NCI-H460 (cell line): ENCODE measurements around the gene NACAD. TPM values are rescaled to one million over a fixed set of nuclear protein-coding genes. Genes with fewer than 3 reads are reported as not detected.

Experiments
- DNase-seq: peaks from one replicate; pipeline ENCODE4 v3.0.0-alpha.2; 2016; ENCODE audit warnings: low read depth; ENCODE audit errors: extremely low read depth
- total RNA-seq: library from RNA; depleted of rRNA; stranded (reverse); fragments of >200 nt; shearing (Covaris generic); gene quantifications from 2 replicates; pipeline ENCODE4 v1.2.3, GENCODE V29; 2014

The NACAD gene
- total RNA-seq, 1 experiment from 2014 or later: not detected

DNA sequence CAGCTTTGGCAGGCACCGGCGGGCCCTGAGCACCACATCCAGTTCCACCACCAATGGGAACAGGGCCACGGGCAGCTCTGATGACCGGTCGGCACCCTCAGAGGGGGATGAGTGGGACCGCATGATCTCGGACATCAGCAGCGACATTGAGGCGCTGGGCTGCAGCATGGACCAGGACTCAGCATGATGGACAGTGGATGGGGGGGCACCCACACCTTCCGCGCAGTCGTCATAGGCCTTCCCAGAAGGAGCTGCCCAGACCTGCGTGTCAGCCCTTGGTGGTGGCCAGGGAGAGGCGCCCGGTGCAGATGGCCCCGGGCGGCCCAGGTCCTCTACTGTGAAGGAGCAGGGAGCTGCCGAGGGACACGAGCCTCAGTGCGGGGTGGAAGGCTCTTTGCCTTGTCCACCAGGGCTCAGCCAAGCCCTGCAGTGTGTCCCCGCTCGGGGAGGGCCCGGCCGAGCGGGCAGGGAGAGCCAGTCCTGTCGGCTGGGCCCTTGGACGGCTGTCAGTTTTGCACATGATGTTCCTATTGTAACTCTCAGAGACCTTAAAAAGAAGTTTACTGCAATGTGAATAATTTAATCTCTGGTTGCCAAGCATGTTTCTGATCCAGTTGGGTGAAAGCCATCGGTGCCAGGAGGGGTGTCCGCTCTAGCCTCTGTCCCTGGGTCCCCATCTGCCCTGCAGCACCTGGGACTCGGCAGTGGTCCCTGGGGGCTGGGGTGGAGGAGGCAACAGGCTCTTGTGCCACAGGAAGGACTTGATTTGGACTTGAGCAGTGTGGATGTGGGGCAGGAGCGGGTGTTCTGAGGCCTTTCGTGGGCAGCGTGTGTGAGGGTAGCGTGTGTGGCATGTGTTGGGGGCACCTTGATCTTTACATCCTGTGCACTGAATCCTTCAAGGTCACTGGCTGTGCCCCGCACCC lies 12.6 kb downstream of the NACAD start:
- DNase-seq: no peak

GRCh38 chr7:45075355-45075644 lies 13.5 kb downstream of the NACAD start:
- no peak for DNase-seq

DNA sequence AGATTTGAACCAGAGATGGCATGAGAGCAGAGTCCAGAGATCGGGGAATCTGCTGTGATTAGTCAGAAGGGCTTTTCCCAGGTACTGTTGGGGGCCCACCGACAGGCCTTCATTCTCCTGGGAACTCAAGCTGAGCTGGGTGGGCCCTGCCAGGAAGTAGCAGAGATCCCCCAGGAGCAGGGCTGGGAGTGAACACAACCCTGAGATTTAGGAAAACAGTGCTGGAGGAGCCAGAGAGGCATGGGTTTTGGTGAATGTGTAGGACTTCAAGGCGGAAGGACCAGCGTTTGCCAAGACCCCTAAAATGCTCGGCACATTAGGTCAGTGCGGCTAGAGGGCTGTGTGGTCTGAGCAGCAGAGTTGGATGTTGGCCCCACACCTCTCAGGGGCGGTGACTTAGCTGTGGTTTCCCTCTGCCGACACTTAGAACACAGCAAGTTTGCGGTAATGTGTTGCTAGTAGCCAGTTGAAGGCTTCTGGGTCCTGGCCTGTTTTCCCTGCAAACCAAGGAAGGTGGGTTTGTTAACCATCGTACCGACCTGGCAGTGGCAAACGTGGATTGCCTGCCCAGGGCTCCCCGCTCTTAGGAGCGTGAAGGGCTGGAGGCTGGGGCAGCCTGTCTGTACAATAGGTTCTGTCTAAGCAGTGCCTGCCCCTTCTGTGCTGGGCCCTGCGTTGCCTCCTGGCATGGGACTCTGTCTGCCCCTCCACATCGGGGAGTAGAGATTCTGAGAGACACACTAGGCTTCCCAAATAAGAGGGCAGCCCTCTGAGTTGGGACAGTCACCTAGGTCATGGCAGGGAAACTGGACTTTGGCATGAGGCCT lies 14.0 kb downstream of the NACAD start:
- DNase-seq: no peak

- no peak for DNase-seq
These were observed 14.8 kb downstream of the NACAD start for GRCh38 chr7:45073786-45074527.

DNA sequence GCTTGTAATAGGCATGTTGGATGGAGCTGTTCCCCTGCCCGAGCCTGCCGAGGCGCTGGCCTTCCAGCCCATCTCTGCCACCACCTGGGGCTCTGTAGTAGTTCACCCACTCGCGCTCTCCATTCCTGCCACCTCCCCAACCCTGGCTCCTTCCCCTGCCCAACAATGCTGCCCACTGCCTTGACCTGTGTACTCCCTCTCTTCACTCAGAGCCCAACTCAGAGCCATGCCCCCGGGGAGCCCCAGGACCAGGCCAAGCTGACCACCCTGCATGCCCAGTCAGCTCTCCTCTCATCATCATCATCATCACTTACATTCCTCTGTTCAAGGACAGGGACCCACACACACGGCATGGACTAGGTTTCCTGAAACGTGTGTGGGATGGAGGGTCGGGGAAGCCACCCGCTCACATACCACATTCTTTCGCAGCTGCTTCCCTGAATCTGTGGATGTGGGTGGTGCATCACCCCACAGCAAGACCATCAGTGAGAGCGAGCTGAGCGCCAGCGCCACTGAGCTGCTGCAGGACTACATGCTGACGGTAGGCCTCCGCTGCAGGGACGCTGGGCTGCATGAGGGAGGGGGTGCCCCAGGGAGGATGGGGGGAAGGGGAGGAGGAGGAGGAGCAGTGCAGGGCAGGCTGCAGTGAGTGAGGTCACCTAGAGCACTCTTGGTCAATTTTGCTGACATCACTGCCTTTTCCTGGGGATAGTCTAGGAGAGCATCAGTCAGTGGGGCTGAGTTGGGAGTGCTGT lies 15.6 kb downstream of the NACAD start:
- DNase-seq: no peak

GRCh38 chr7:45072131-45073030 lies 16.4 kb downstream of the NACAD start:
- no peak for DNase-seq

- DNase-seq: no peak
These were observed 17.2 kb downstream of the NACAD start for GRCh38 chr7:45071528-45071927.

- DNase-seq: no peak
These were observed 18.5 kb downstream of the NACAD start for GRCh38 chr7:45070254-45070642.

DNA sequence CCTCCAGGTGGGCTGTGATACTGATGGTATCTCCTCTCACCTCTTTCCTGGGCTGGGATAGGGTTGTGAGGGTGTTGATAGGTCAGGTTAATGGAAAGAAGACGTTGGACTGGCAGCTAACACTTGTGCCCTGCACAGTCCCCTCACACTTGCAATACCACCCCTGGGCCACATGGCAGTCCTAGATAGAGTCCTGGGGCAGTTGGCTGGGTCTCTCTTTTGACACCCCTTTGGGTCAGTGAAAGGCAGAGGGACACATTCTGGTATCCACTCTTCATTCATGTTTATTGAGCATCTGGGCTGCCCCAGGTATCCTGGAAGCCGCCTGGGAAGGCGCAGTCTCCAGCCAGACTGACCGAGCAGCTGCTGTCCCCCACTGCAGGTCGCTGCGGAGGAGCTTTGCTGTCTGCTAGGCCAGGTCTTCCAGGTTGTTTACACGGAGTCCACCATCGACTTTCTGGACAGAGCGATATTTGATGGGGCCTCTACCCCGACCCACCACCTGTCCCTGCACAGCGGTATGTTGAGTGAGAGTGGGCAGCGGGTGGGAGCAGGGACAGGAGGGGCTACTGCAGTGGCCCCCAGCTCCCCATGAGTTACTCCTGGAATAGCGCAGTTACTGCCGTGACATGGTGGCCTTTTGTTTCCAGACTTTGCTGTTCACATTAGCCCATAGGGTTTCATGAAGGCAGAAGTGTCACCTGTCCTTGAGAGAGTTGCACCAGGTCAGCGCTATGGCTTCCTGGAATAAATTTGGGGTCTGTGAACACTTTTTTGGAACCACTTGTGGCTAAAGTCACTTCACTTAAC lies 19.1 kb downstream of the NACAD start:
- DNase-seq: no peak

GRCh38 chr7:45068236-45069023 lies 20.3 kb downstream of the NACAD start:
- DNase-seq: no peak

- no peak for DNase-seq
These were observed 21.2 kb downstream of the NACAD start for GRCh38 chr7:45067582-45067981.

GRCh38 chr7:45066409-45066808 lies 22.4 kb downstream of the NACAD start:
- DNase-seq: no peak

DNA sequence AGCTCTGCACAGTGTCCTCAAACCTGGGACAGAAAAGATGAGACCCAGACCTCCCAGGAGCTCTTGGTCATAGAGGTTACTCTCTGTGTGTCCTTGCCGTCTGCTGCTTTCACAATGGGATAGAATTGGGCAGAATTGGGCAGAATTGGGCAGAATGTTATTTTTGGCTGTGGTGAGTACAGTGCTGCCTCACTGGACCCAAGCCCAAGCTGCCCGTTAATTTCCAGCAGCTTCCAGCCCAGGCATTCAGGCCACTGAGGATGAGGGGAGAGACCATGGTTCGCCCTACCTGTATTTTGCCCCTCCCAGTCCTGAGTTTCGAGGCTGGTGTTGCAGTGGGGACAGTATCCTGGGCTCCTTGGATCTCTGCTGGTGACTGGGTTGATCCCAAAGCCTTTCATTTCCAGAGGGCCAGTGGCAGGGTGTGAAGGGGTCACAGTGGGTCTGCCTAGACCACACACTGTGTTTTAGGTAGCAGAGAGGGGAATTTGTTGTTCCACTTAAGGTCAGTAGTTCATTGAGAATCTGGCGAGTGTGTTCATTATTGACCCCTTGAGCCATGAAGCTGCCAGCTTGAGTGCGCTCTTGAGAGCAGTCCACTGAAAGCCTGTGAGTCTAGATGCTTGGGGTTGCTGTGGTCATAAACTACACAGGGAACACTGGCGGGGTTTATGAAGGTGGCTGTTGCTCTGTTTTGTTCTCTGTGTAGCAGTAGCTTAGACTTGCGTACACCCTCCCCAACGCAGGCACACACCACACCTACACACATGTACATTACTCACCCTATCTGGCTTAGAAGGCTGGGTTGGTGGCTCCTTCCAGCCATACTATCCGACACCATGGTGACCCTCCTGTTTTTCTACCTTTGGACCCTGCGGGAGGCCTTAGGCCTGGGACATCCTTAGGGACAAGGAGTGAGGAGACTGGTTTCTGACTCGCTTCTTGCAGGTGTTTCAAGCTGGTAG lies 23.5 kb downstream of the NACAD start:
- no peak for DNase-seq

- no peak for DNase-seq
These were observed 24.6 kb downstream of the NACAD start for GRCh38 chr7:45064047-45064725.

GRCh38 chr7:45061806-45062425 lies 26.9 kb downstream of the NACAD start:
- no peak for DNase-seq

- no peak for DNase-seq
These were observed 27.4 kb downstream of the NACAD start for GRCh38 chr7:45061352-45061751.
